ENCODE data around the gene PSMD6.

PSMD6 gene

GRCh38 chr3:64063983-64064438 lies 40.7 kb upstream of the PSMD6 start:
- H3K27me3 ChIP-seq (replicated peaks; ENCODE audit: control insufficient read depth, insufficient read depth, low read length), result no peaks in the 10 kb centered on the region; the same call in 1 of the 2 replicates
- H3K36me3 ChIP-seq (ENCODE audit: control insufficient read depth, insufficient read depth, low read length), result no peaks in the 10 kb centered on the region
- H3K4me3 ChIP-seq (replicated peaks; ENCODE audit: low read depth, low read length), result no peak overlapping the region
- TF ChIP-seq, protein P1, sequence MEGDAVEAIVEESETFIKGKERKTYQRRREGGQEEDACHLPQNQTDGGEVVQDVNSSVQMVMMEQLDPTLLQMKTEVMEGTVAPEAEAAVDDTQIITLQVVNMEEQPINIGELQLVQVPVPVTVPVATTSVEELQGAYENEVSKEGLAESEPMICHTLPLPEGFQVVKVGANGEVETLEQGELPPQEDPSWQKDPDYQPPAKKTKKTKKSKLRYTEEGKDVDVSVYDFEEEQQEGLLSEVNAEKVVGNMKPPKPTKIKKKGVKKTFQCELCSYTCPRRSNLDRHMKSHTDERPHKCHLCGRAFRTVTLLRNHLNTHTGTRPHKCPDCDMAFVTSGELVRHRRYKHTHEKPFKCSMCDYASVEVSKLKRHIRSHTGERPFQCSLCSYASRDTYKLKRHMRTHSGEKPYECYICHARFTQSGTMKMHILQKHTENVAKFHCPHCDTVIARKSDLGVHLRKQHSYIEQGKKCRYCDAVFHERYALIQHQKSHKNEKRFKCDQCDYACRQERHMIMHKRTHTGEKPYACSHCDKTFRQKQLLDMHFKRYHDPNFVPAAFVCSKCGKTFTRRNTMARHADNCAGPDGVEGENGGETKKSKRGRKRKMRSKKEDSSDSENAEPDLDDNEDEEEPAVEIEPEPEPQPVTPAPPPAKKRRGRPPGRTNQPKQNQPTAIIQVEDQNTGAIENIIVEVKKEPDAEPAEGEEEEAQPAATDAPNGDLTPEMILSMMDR (IDR thresholded peaks at IDR 0.05; ENCODE audit: insufficient read depth, low read length, poor library complexity, severe bottlenecking), result no peak
- DNase-seq (ENCODE audit: extremely low read depth, insufficient read length), result no peak

DNA sequence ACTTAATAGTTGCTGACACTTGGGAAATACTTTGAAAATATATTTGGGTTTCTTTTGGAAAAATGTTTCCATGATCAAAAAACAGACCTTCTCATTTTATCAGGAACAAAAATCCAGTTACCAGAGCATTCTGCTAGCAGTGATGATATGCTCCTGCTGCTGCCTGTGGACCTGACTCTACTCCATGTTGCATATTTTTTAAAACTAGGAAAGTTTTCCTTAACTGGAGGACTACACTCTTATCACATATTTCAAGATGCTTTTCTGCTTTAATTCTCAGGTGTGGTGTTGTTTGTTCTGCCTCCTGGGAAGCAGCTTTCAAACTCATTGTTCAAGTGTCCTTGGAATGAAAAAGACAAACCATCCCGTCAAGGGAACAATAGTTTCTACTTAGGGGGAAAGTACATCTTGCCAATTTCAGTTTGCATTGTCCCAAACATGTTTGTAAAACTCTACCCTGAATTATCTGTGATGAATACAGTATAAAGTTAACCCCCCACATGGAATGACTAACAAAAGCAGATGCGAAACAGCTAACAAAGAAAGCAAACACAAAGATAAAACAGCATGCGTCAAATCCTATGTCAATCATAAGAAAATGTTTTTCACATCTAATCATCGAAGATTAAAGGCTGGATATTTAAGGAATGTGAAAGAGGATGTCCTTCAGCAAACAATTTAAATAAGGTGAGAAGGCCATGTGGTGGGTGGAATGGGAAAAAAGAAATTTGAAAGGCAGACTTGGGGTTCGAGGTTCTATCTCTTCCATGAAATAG lies 40.1 kb upstream of the PSMD6 start:
- TF ChIP-seq, protein P1 (IDR thresholded peaks at IDR 0.05; ENCODE audit: insufficient read depth, low read length, poor library complexity, severe bottlenecking), result no peak
- no peak overlapping the region for H3K4me3 ChIP-seq (replicated peaks; ENCODE audit: low read depth, low read length)
- DNase-seq (ENCODE audit: extremely low read depth, insufficient read length), result no peak
- no peaks in the 10 kb centered on the region; the same call in 1 of the 2 replicates for H3K27me3 ChIP-seq (replicated peaks; ENCODE audit: control insufficient read depth, insufficient read depth, low read length)
- no peaks in the 10 kb centered on the region for H3K36me3 ChIP-seq (ENCODE audit: control insufficient read depth, insufficient read depth, low read length)

DNA sequence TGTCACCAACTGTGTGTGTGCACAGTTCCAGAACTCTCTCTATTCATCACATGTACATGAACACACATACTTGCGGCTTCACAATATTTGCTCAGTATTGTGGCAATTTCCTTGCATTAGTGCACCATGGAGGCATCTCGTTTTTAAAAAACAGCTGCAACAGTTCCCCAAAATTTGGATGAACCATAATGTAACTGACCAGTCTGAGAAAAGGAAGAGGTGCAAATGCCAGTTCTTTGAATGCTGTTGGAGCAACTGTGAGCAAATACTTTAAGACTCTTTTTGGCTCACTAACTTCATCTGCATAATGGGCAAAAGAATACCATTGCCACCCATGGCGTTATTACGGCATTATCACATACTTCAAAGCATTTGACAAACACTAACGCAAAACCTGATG lies 38.3 kb upstream of the PSMD6 start:
- Histone ChIP-seq H3K36me3 (ENCODE audit: control insufficient read depth, insufficient read depth, low read length) (no peaks in the 10 kb centered on the region), H3K27me3 (replicated peaks; ENCODE audit: control insufficient read depth, insufficient read depth, low read length) (no peaks in the 10 kb centered on the region; the same call in 1 of the 2 replicates), H3K4me3 (replicated peaks; ENCODE audit: low read depth, low read length) (no peak overlapping the region)
- TF ChIP-seq, protein P1 (IDR thresholded peaks at IDR 0.05; ENCODE audit: insufficient read depth, low read length, poor library complexity, severe bottlenecking), result no peak
- DNase-seq (ENCODE audit: extremely low read depth, insufficient read length), result no peak

DNA sequence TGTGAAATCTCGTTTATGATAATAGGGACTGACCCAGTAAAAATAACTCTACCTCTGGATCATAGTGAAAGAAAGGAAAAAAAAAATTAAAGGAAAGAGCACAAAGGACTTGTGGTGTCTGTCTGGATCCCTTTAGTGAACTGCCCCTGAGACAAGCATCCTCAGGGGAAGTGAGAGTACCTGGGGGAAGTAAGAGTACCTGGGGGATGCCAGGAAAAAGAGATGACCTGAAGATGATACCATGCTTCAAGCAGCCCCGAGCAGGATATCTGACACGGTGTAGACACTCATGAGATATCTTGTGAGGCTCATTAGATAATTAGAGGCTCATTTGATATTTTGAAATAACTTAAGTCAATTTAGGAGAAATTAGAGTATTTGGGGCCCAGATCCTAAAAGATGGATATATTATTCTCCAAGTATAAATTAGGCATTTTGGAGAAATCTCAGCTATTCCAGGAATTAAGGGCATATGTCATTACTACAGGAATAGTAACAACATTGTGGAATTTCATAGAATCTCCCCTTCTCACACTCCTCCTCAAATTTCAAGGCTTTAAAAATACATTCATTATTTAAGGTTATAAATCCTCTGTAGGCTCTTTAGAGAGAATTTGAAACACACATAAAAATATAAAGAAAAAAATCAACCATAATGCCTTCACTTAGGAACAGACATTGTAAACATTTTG lies 36.3 kb upstream of the PSMD6 start:
- Histone ChIP-seq H3K36me3 (ENCODE audit: control insufficient read depth, insufficient read depth, low read length) (no peaks in the 10 kb centered on the region), H3K27me3 (replicated peaks; ENCODE audit: control insufficient read depth, insufficient read depth, low read length) (no peaks in the 10 kb centered on the region; the same call in none of the 2 replicates), H3K4me3 (replicated peaks; ENCODE audit: low read depth, low read length) (no peak overlapping the region)
- TF ChIP-seq, protein P1 (IDR thresholded peaks at IDR 0.05; ENCODE audit: insufficient read depth, low read length, poor library complexity, severe bottlenecking), result no peak
- DNase-seq (ENCODE audit: extremely low read depth, insufficient read length), result no peak

DNA sequence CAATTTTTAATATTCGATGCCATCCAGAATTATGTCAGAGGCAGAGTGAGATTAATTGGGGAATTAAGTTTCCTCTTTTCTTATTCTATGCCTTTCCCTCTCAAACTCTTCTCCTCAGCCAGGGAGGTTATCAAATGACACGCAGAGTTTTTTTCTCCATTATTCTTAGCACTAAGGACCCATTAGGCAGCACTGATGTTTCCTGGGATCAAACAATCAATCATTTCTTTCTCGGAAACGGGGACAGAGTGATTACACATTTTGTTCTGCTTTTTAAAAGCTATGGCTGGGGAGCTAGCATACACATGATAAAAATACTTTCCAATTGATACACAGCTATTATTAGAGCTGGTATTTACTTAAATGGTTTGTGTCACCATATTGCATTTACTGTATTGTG lies 35.3 kb upstream of the PSMD6 start:
- Histone ChIP-seq H3K36me3 (ENCODE audit: control insufficient read depth, insufficient read depth, low read length) (no peaks in the 10 kb centered on the region), H3K27me3 (replicated peaks; ENCODE audit: control insufficient read depth, insufficient read depth, low read length) (no peaks in the 10 kb centered on the region; the same call in none of the 2 replicates), H3K4me3 (replicated peaks; ENCODE audit: low read depth, low read length) (no peak overlapping the region)
- TF ChIP-seq, protein P1 (IDR thresholded peaks at IDR 0.05; ENCODE audit: insufficient read depth, low read length, poor library complexity, severe bottlenecking), result no peak
- DNase-seq (ENCODE audit: extremely low read depth, insufficient read length), result no peak
